IMR-90 (cell line): ENCODE data around the gene CAPZA3. TPM values are rescaled to one million over a fixed set of nuclear protein-coding genes. Genes with fewer than 3 reads are reported as not detected.
"Not testable (repeated sequence)": the region's sequence is repeated elsewhere in the genome, so short reads cannot be mapped to it uniquely, and the experiment has no call there.

Source experiments
- ATAC-seq: fragments of 200-7000 bp; cut with Tn5 transposase; 2 replicates; pipeline ENCODE4 v1.9.1; 2020; ENCODE audit warnings: low read depth, mild to moderate bottlenecking, moderate library complexity
- BruUV-seq: library from RNA; stranded (reverse); fragments of 400-500 nt; replicated peaks from 2 replicates; lab custom pipeline; 2021; lab: Mats Ljungman, UMichigan
- CTCF ChIA-PET: fragments of 300-600 bp; formaldehyde crosslinking; extraction: SDS; loops from one replicate; lab custom pipeline; 2021; ENCODE audit warnings: antibody characterized with exemption; lab: Yijun Ruan, JAX
- POLR2A ChIA-PET: fragments of 300-600 bp; sonication (Branson Sonifier 250); formaldehyde crosslinking; loops from one replicate; lab custom pipeline; 2022; ENCODE audit warnings: antibody characterized with exemption; ENCODE audit not compliant: unreplicated experiment; lab: Charles Lee
- DNase-seq: peaks from one replicate; pipeline ENCODE4 v3.0.0; 2013
- H2AFZ ChIP-seq: replicated peaks from 2 replicates; pipeline ENCODE3; 2013; ENCODE audit warnings: low read length, mild to moderate bottlenecking; ENCODE audit not compliant: poor library complexity
- H2AK5ac ChIP-seq: 2 replicates; pipeline ENCODE4 v1.6.1; 2013; ENCODE audit warnings: low read depth, low read length, inconsistent platforms
- H2AK9ac ChIP-seq: replicated peaks from 2 replicates; pipeline ENCODE3; 2013; ENCODE audit warnings: mild to moderate bottlenecking, low read depth, low read length, moderate library complexity; ENCODE audit not compliant: poor library complexity
- H2BK120ac ChIP-seq: 2 replicates; pipeline ENCODE4 v1.6.1; 2013; ENCODE audit warnings: low read depth, low read length, inconsistent platforms
- H2BK15ac ChIP-seq: 3 replicates; pipeline ENCODE4 v1.6.1; 2013; ENCODE audit warnings: low read depth, low read length, inconsistent platforms
- H2BK20ac ChIP-seq: 2 replicates; pipeline ENCODE4 v1.6.1; 2013; ENCODE audit warnings: low read depth, mild to moderate bottlenecking, inconsistent platforms, low read length, moderate library complexity
- H2BK5ac ChIP-seq: 2 replicates; pipeline ENCODE4 v1.6.1; 2013; ENCODE audit warnings: mild to moderate bottlenecking, low read depth, low read length, inconsistent platforms; ENCODE audit not compliant: poor library complexity, severe bottlenecking
- H3K14ac ChIP-seq: replicated peaks from 2 replicates; pipeline ENCODE4 v1.6.1; 2013; ENCODE audit warnings: low read depth, low read length, inconsistent platforms
- H3K18ac ChIP-seq: 2 replicates; pipeline ENCODE4 v1.6.1; 2013; ENCODE audit warnings: low read depth, low read length, control low read depth
- H3K23ac ChIP-seq: 2 replicates; pipeline ENCODE4 v1.6.1; 2013; ENCODE audit warnings: low read depth, low read length, inconsistent platforms
- H3K27ac ChIP-seq: 2 replicates; pipeline ENCODE4 v1.5.1; 2013; ENCODE audit warnings: mild to moderate bottlenecking, control low read depth, low read length; ENCODE audit not compliant: insufficient read depth
- H3K27me3 ChIP-seq: 2 replicates; pipeline ENCODE4 v1.6.1; 2013; ENCODE audit warnings: low read length; ENCODE audit not compliant: control insufficient read depth, insufficient read depth
- H3K36me3 ChIP-seq: 2 replicates; pipeline ENCODE4 v1.6.1; 2013; ENCODE audit warnings: low read length, mixed read lengths; ENCODE audit not compliant: control insufficient read depth, insufficient read depth
- H3K4ac ChIP-seq: 2 replicates; pipeline ENCODE4 v1.6.1; 2013; ENCODE audit warnings: low read depth, low read length, inconsistent platforms
- H3K4me1 ChIP-seq: 2 replicates; pipeline ENCODE4 v1.6.1; 2013; ENCODE audit warnings: low read length, mixed read lengths; ENCODE audit not compliant: control insufficient read depth, insufficient read depth
- H3K4me2 ChIP-seq: 2 replicates; pipeline ENCODE4 v1.6.1; 2013; ENCODE audit warnings: low read depth, mild to moderate bottlenecking, control low read depth, low read length, moderate library complexity
- H3K4me3 ChIP-seq: 2 replicates; pipeline ENCODE4 v1.5.1; 2013; ENCODE audit warnings: low read depth, mild to moderate bottlenecking, control low read depth, low read length, moderate library complexity; ENCODE audit not compliant: insufficient read depth
- H3K56ac ChIP-seq: 2 replicates; pipeline ENCODE4 v1.6.1; 2013; ENCODE audit warnings: low read length, inconsistent platforms; ENCODE audit not compliant: insufficient read depth; ENCODE audit errors: extremely low read depth
- H3K79me1 ChIP-seq, 2 experiments: 2 replicates each; pipeline ENCODE4 v1.6.1; 2013; ENCODE audit warnings: low read length in 2 of 2, inconsistent platforms in 1 of 2, low read depth in 1 of 2
- H3K9ac ChIP-seq: 2 replicates; pipeline ENCODE4 v1.6.1; 2013; ENCODE audit warnings: low read depth, low read length, control low read depth
- H3K9me1 ChIP-seq: 2 replicates; pipeline ENCODE4 v1.6.1; 2013; ENCODE audit warnings: low read length, inconsistent platforms; ENCODE audit not compliant: insufficient read depth
- H3K9me3 ChIP-seq: 2 replicates; pipeline ENCODE4 v1.6.1; 2013; ENCODE audit warnings: low read length; ENCODE audit not compliant: control insufficient read depth, insufficient read depth
- H4K20me1 ChIP-seq: 2 replicates; pipeline ENCODE4 v1.6.1; 2013; ENCODE audit warnings: low read length, inconsistent platforms; ENCODE audit not compliant: insufficient read depth
- H4K5ac ChIP-seq: 2 replicates; pipeline ENCODE4 v1.6.1; 2013; ENCODE audit warnings: mild to moderate bottlenecking, low read depth, low read length, control low read depth
- H4K8ac ChIP-seq, 2 experiments: 2 replicates each; pipeline ENCODE4 v1.6.1; 2013; ENCODE audit warnings: low read depth in 2 of 2, low read length in 2 of 2, control low read depth in 1 of 2, inconsistent platforms in 1 of 2
- H4K91ac ChIP-seq: 2 replicates; pipeline ENCODE4 v1.6.1; 2013; ENCODE audit warnings: low read depth, low read length, inconsistent platforms; ENCODE audit not compliant: insufficient read depth
- WGBS, 2 experiments: methylation state at CpG; one replicate each; pipeline versions ENCODE4 v1.1.5 to v1.1.7; 2013; ENCODE audit warnings: missing lambda C conversion rate in 2 of 2; ENCODE audit not compliant: insufficient read length in 1 of 2; ENCODE audit errors: extremely low coverage in 2 of 2; 5-methylcytosine and 5-hydroxymethylcytosine counted together
- dilution Hi-C: fragments of 300-500 bp; cut with HindIII; formaldehyde crosslinking; loops from one replicate; pipeline ENCODE4 v1.14.3; 2018; ENCODE audit warnings: low sequenced_read_pairs; ENCODE audit not compliant: unreplicated experiment
- in situ Hi-C: fragments of 300-500 bp; cut with MboI; formaldehyde crosslinking; loops from 3 replicates; pipeline ENCODE4 v1.14.3; 2019; ENCODE audit warnings: low sequenced_read_pairs, inconsistent platforms, mixed read lengths
- intact Hi-C: fragments of 100-400 bp; cut with micrococcal nuclease; formaldehyde crosslinking; loops from 2 replicates; pipeline ENCODE4 v1.10.0; 2022
- polyA plus RNA-seq, 3 experiments: library from polyadenylated mRNA; depleted of rRNA; stranded (reverse); fragments of >200 nt; gene quantifications; 2 replicates each; pipeline ENCODE4 v1.2.3, GENCODE V29; 2012; ENCODE audit warnings: low replicate concordance in 1 of 3
- total RNA-seq: library from RNA; depleted of rRNA; stranded (reverse); fragments of >200 nt; gene quantifications from 2 replicates; pipeline ENCODE4 v1.2.3, GENCODE V29; 2012

Gene CAPZA3
- total and polyA plus RNA-seq, 2 of the 4 experiments (the other 2 are of a cell fraction) = not detected

GRCh38 chr12:18766479-18766878, 28.6 kb downstream of the CAPZA3 start:
- H3K14ac ChIP-seq, H2BK15ac ChIP-seq, H4K8ac ChIP-seq, H2AK5ac ChIP-seq, H3K9ac ChIP-seq, H3K4ac ChIP-seq, H3K36me3 ChIP-seq, BruUV-seq, H3K23ac ChIP-seq, H3K27ac ChIP-seq, dilution Hi-C loops, in situ Hi-C loops, H4K20me1 ChIP-seq, H2BK20ac ChIP-seq, H3K4me1 ChIP-seq, H4K5ac ChIP-seq, intact Hi-C loops, H3K79me1 ChIP-seq, POLR2A ChIA-PET, H3K18ac ChIP-seq, H2AK9ac ChIP-seq, H4K91ac ChIP-seq, H3K56ac ChIP-seq, CTCF ChIA-PET, H3K4me2 ChIP-seq, H2AFZ ChIP-seq, H3K9me3 ChIP-seq, H2BK120ac ChIP-seq, H3K9me1 ChIP-seq, H2BK5ac ChIP-seq, H3K4me3 ChIP-seq, DNase-seq, ATAC-seq, H3K27me3 ChIP-seq: not testable (repeated sequence)
- WGBS, 2 experiments = no CpG with 5 or more reads among the region's 1 CpG
